Neural progenitor cell (in vitro differentiated cells): ENCODE results near the gene VPS26C.
"Not testable (repeated sequence)": the region's sequence is repeated elsewhere in the genome, so short reads cannot be mapped to it uniquely, and the experiment has no call there.

ENCODE experiments used
- EZH2 ChIP-seq: fragments of 200-600 bp; sonication (generic); IDR thresholded peaks from 2 replicates; pipeline ENCODE4 v1.6.1; 2017; ENCODE audit warnings: antibody characterized with exemption, mild to moderate bottlenecking, moderate library complexity
- EZH2phosphoT487 ChIP-seq: fragments of 200-600 bp; sonication (generic); IDR thresholded peaks from 2 replicates; pipeline ENCODE4 v1.6.1; 2017; ENCODE audit warnings: antibody characterized with exemption
- TF ChIP-seq, protein P1 (sequence below): fragments of 200-600 bp; sonication (generic); IDR thresholded peaks from 2 replicates; pipeline ENCODE4 v1.5.1; 2017; ENCODE audit warnings: antibody characterized with exemption, mild to moderate bottlenecking

DNA sequence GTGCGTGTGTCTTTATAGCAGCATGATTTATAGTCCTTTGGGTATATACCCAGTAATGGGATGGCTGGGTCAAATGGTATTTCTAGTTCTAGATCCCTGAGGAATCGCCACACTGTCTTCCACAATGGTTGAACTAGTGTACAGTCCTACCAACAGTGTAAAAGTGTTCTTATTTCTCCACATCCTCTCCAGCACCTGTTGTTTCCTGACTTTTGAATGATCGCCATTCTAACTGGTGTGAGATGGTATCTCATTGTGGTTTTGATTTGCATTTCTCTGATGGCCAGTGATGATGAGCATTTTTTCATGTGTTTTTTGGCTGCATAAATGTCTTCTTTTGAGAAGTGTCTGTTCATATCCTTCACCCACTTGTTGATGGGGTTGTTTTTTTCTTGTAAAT is 44.9 kb downstream of the VPS26C start:
- TF ChIP-seq, protein P1, sequence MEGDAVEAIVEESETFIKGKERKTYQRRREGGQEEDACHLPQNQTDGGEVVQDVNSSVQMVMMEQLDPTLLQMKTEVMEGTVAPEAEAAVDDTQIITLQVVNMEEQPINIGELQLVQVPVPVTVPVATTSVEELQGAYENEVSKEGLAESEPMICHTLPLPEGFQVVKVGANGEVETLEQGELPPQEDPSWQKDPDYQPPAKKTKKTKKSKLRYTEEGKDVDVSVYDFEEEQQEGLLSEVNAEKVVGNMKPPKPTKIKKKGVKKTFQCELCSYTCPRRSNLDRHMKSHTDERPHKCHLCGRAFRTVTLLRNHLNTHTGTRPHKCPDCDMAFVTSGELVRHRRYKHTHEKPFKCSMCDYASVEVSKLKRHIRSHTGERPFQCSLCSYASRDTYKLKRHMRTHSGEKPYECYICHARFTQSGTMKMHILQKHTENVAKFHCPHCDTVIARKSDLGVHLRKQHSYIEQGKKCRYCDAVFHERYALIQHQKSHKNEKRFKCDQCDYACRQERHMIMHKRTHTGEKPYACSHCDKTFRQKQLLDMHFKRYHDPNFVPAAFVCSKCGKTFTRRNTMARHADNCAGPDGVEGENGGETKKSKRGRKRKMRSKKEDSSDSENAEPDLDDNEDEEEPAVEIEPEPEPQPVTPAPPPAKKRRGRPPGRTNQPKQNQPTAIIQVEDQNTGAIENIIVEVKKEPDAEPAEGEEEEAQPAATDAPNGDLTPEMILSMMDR: not testable (repeated sequence)
- not testable (repeated sequence) for TF ChIP-seq EZH2, EZH2phosphoT487
